Kidney (tissue), 14 donors: ENCODE data around the gene SLC41A3. TPM values are rescaled to one million over a fixed set of nuclear protein-coding genes. Genes with fewer than 3 reads are reported as not detected.

Experiments
- DNase-seq, 5 donors: peaks; one replicate each; pipeline ENCODE4 v3.0.0-alpha.2; 2013 to 2020
- FAIRE-seq: peaks from 2 replicates; lab custom pipeline; 2012; peaks lifted over from hg19 to GRCh38; lab: Jason Lieb, UNC
- H3K27ac ChIP-seq, 2 donors: one replicate each; pipeline ENCODE4 v1.7.0; 2013; ENCODE audit warnings: low read depth in 2 of 2, low read length in 2 of 2, inconsistent platforms in 1 of 2
- H3K27me3 ChIP-seq: one replicate; pipeline ENCODE4 v1.7.1; 2013; ENCODE audit warnings: low read length, inconsistent platforms; ENCODE audit not compliant: control insufficient read depth, insufficient read depth
- H3K36me3 ChIP-seq, 3 donors: one replicate each; pipeline versions ENCODE4 v1.7.0 to v1.7.1; 2013; ENCODE audit warnings: low read length in 3 of 3, control low read depth in 1 of 3, inconsistent platforms in 1 of 3; ENCODE audit not compliant: insufficient read depth in 3 of 3, control insufficient read depth in 2 of 3
- H3K4me1 ChIP-seq, 3 donors: one replicate each; pipeline versions ENCODE4 v1.7.0 to v1.7.1; 2013; ENCODE audit warnings: low read length in 3 of 3, inconsistent platforms in 1 of 3, low read depth in 1 of 3; ENCODE audit not compliant: control insufficient read depth in 2 of 3, insufficient read depth in 2 of 3
- H3K4me3 ChIP-seq, 3 donors: one replicate each; pipeline versions ENCODE4 v1.7.0 to v1.8.1; 2013; ENCODE audit warnings: low read length in 3 of 3, control low read depth in 1 of 3, inconsistent platforms in 1 of 3
- H3K9ac ChIP-seq, 3 donors: one replicate each; pipeline versions ENCODE4 v1.7.0 to v1.7.1; 2013; ENCODE audit warnings: low read length in 3 of 3, control low read depth in 1 of 3, inconsistent platforms in 1 of 3
- H3K9me3 ChIP-seq, 3 donors: one replicate each; pipeline versions ENCODE4 v1.7.0 to v1.7.1; 2013; ENCODE audit warnings: low read length in 3 of 3, control low read depth in 1 of 3, inconsistent platforms in 1 of 3; ENCODE audit not compliant: control insufficient read depth in 2 of 3, insufficient read depth in 1 of 3
- intact Hi-C: fragments of 100-400 bp; cut with DNase I; formaldehyde crosslinking; loops from one replicate; pipeline ENCODE4 v1.11.1; 2022
- polyA plus RNA-seq: library from polyadenylated mRNA; stranded (reverse); fragments of 350-450 nt; fragmentation: Illumina TruSeq; extraction: RNeasy Lipid Tissue Mini Kit (QIAGEN cat#74804); gene quantifications from one replicate; pipeline ENCODE4 v1.2.3, GENCODE V29; 2014; ENCODE audit warnings: low read depth, low replicate concordance; ENCODE audit not compliant: insufficient read depth
- total RNA-seq: library from RNA; stranded (reverse); fragmentation: NEBNext Ultra II Directional; extraction: Animal tissue kit (Norgen Biotek cat#: 25700); gene quantifications from one replicate; pipeline ENCODE4 v1.2.1, GENCODE V29; 2021
- TF ChIP-seq, protein P1 (sequence below): IDR thresholded peaks from 3 replicates; pipeline ENCODE4 v1.5.1; 2012; ENCODE audit warnings: mild to moderate bottlenecking, moderate library complexity, borderline replicate concordance; ENCODE audit not compliant: insufficient read depth; ENCODE audit errors: extremely low read depth
- donor health status: control.
- donor health status: control.
- donor health status: control.
- donor health status: control.
- donor health status: control.
- donor health status: DM: yes; HTN: yes; CAD: no.
- donor health status: Normal renal cell carcinoma (clear cell type).

The SLC41A3 gene
- total and polyA plus RNA-seq, 2 donors from 2014 or later, result 31.6 to 74.3 TPM

DNA sequence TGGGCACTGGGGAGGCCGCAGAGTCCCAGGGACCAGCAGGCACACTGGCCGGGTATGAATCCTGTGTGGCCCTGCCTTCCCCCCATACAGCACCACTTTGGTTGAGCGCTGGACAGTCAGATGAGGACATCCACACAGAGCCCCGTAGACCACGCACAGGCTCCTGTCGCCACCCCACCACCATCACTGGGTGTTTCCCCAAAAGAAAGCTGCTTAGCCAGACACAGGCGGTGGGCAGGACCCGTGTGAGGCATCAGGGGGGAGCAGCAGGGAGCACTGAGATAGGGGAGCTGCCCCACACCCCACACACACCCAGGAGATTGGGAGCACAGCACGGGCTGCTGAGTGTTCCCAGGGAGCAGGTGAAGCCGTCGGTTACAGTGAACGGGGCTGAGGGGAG is 42.4 kb upstream of the SLC41A3 start:
- H3K4me3 ChIP-seq, result no peak overlapping the region
- H3K9me3 ChIP-seq, result no peaks in the 10 kb centered on the region
- no peak overlapping the region for H3K27ac ChIP-seq
- TF ChIP-seq, protein P1, sequence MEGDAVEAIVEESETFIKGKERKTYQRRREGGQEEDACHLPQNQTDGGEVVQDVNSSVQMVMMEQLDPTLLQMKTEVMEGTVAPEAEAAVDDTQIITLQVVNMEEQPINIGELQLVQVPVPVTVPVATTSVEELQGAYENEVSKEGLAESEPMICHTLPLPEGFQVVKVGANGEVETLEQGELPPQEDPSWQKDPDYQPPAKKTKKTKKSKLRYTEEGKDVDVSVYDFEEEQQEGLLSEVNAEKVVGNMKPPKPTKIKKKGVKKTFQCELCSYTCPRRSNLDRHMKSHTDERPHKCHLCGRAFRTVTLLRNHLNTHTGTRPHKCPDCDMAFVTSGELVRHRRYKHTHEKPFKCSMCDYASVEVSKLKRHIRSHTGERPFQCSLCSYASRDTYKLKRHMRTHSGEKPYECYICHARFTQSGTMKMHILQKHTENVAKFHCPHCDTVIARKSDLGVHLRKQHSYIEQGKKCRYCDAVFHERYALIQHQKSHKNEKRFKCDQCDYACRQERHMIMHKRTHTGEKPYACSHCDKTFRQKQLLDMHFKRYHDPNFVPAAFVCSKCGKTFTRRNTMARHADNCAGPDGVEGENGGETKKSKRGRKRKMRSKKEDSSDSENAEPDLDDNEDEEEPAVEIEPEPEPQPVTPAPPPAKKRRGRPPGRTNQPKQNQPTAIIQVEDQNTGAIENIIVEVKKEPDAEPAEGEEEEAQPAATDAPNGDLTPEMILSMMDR, result no peak
- H3K27me3 ChIP-seq, result no peaks in the 10 kb centered on the region
- intact Hi-C loops, result loop anchor here (10.0 kb wide), 1 partner anchor 249 kb away; no protein-coding TSS in a partner anchor
- peak in 2 of 5 donors; percentile 20 to 50 for DNase-seq
- H3K9ac ChIP-seq, result no peak overlapping the region
- peaks cover 0 to 28% (median 9%) of the 10 kb centered on the region in 3 donors for H3K36me3 ChIP-seq
- FAIRE-seq, result no peak
- peaks cover 0 to 3% (median 0%) of the 10 kb centered on the region in 3 donors for H3K4me1 ChIP-seq

DNA sequence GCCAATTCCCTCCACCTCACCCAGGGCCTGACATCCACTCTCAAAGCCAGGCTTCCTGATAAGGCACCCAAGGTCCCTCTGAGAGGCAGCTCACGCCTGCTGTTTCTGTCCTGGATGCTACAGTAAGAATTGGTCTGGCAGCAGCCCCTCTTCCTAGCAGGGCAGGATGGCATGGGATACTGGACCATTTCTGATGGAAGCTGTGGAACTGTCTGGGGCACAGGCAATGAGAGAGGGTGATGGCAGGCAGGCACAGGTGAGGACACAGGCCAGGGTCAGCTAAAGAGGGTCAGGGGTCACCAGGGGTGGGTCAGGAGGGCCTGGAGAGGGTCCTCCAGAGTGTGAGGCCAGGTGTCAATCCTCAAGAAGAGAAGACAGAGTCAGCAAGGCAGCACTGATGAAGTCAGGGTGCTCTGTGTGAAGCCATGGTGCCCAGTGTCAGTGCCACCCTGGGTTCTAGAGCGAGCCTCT is 41.9 kb upstream of the SLC41A3 start:
- H3K9me3 ChIP-seq, result no peaks in the 10 kb centered on the region
- no peak overlapping the region for H3K9ac ChIP-seq
- H3K27me3 ChIP-seq, result no peaks in the 10 kb centered on the region
- TF ChIP-seq, protein P1, result no peak
- no peak overlapping the region for H3K4me3 ChIP-seq
- H3K36me3 ChIP-seq, result peaks cover 0 to 28% (median 9%) of the 10 kb centered on the region in 3 donors
- FAIRE-seq (no peak), DNase-seq (peak in 1 of 5 donors; percentile 48)
- no peak overlapping the region for H3K27ac ChIP-seq
- intact Hi-C loops, result loop anchor here (10.0 kb wide), 1 partner anchor 249 kb away; no protein-coding TSS in a partner anchor
- peaks cover 0 to 3% (median 0%) of the 10 kb centered on the region in 3 donors for H3K4me1 ChIP-seq

DNA sequence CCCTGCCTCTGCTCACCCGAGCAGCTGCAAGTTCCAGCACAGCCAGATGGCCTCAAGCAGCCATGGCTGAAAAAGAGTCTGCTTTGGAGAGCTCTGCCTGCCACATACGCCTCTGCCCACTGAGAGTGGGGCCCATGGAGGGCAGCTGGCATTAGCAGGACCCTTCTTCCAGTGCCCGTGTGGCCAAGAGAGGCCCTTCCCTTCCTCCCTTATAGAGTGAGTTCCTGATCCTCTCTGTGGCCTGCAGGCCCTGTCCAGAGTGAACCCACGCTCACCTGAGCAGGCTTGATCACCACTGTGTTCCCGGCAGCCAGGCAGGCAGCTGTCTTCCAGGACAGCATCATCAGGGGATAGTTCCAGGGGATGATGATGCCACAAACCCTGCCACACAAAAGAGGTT is 41.4 kb upstream of the SLC41A3 start:
- Histone ChIP-seq H3K36me3 (peaks cover 0 to 28% (median 9%) of the 10 kb centered on the region in 3 donors), H3K27ac (no peak overlapping the region), H3K4me1 (peaks cover 0 to 3% (median 0%) of the 10 kb centered on the region in 3 donors), H3K4me3 (no peak overlapping the region), H3K27me3 (no peaks in the 10 kb centered on the region), H3K9me3 (no peaks in the 10 kb centered on the region), H3K9ac (no peak overlapping the region)
- TF ChIP-seq, protein P1, result no peak
- intact Hi-C loops, result loop anchor here (10.0 kb wide), 1 partner anchor 249 kb away; no protein-coding TSS in a partner anchor
- DNase-seq (peak in 2 of 5 donors; percentile 6 to 39), FAIRE-seq (no peak)
